GM18909 (cell line): Measurements from ENCODE around the gene ROR2.
"Not testable (repeated sequence)": the region's sequence is repeated elsewhere in the genome, so short reads cannot be mapped to it uniquely, and the experiment has no call there.

ENCODE experiments used
- ATAC-seq: cut with Tn5 transposase; IDR thresholded peaks from one replicate; pipeline ENCODE4 v1.9.1; 2021; ENCODE audit warnings: mild to moderate bottlenecking; ENCODE audit not compliant: unreplicated experiment, poor library complexity

Gene ROR2

GRCh38 chr9:91562416-91562815 lies 387.6 kb downstream of the ROR2 start:
- no peak for ATAC-seq

- no peak for ATAC-seq
Measured at GRCh38 chr9:91560301-91560700, 389.7 kb downstream of the ROR2 start.

GRCh38 chr9:91558879-91559278 lies 391.1 kb downstream of the ROR2 start:
- no peak for ATAC-seq

- no peak for ATAC-seq
Measured at GRCh38 chr9:91558395-91558794, 391.6 kb downstream of the ROR2 start.

- no peak for ATAC-seq
Measured at GRCh38 chr9:91557327-91557726, 392.7 kb downstream of the ROR2 start.

- ATAC-seq: no peak
Measured at GRCh38 chr9:91555132-91555531, 394.9 kb downstream of the ROR2 start.

- no peak for ATAC-seq
Measured at GRCh38 chr9:91549177-91549576, 400.9 kb downstream of the ROR2 start.

GRCh38 chr9:91547081-91547480 lies 402.9 kb downstream of the ROR2 start:
- ATAC-seq: no peak

GRCh38 chr9:91546574-91546973 lies 403.5 kb downstream of the ROR2 start:
- no peak for ATAC-seq

GRCh38 chr9:91541734-91542133 lies 408.3 kb downstream of the ROR2 start:
- no peak for ATAC-seq

- not testable (repeated sequence) for ATAC-seq
Measured at GRCh38 chr9:91540506-91540905, 409.5 kb downstream of the ROR2 start.

- ATAC-seq: no peak
Measured at GRCh38 chr9:91536211-91536691, 413.8 kb downstream of the ROR2 start.

GRCh38 chr9:91534374-91534773 lies 415.7 kb downstream of the ROR2 start:
- no peak for ATAC-seq

GRCh38 chr9:91533382-91533781 lies 416.6 kb downstream of the ROR2 start:
- no peak for ATAC-seq

GRCh38 chr9:91532325-91532724 lies 417.7 kb downstream of the ROR2 start:
- ATAC-seq: no peak

GRCh38 chr9:91530829-91531228 lies 419.2 kb downstream of the ROR2 start:
- ATAC-seq: no peak

GRCh38 chr9:91522481-91522880 lies 427.5 kb downstream of the ROR2 start:
- ATAC-seq: no peak

- no peak for ATAC-seq
Measured at GRCh38 chr9:91519520-91520277, 430.3 kb downstream of the ROR2 start.

GRCh38 chr9:91518462-91518861 lies 431.6 kb downstream of the ROR2 start:
- no peak for ATAC-seq

- no peak for ATAC-seq
Measured at GRCh38 chr9:91517801-91518200, 432.2 kb downstream of the ROR2 start.

GRCh38 chr9:91517332-91517731 lies 432.7 kb downstream of the ROR2 start:
- not testable (repeated sequence) for ATAC-seq

GRCh38 chr9:91516777-91517176 lies 433.3 kb downstream of the ROR2 start:
- no peak for ATAC-seq
